Measurements from ENCODE around the gene SGPP2. TPM values are rescaled to one million over a fixed set of nuclear protein-coding genes. Genes with fewer than 3 reads are reported as not detected.
"Not testable (repeated sequence)": the region's sequence is repeated elsewhere in the genome, so short reads cannot be mapped to it uniquely, and the experiment has no call there.

The SGPP2 gene
- total RNA-seq, 1 experiment from 2014 or later: not detected

DNA sequence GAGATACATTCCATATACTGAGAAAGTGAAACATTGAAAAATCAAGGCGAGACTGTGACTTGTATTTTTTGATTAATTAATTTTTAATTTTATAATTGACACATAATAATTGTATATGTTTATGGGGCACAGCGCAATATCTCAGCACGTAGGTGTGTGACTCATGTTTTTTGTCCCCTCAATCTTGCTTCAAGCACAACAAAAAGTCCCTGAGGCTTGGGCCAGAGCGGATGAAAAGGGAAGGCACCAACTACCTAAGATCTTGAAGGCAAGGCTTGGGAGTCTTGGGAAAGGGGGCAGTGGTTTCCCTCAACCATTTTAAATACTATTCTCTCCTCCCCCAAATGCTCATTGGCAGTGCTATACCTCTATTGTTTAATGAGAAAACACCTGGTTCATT, 9.9 kb downstream of the SGPP2 start:
- H3K9me3 ChIP-seq (ENCODE audit: control insufficient read depth, low read depth, low read length): no peaks in the 10 kb centered on the region
- H2BK120ac ChIP-seq (ENCODE audit: low read depth, low read length, poor library complexity, severe bottlenecking): no peak overlapping the region
- Mint-ChIP-seq H3K27ac (no peak overlapping the region; a peak in 1 of 7 replicates), H3K9me3 (no peaks in the 10 kb centered on the region; a peak in 2 of 5 replicates), H3K36me3 (ENCODE audit: insufficient read depth in 1 of 3, low read depth in 3 of 3) (no peaks in the 10 kb centered on the region), H3K27me3 (ENCODE audit: low read depth) (peaks cover 99% of the 10 kb centered on the region), H3K4me3 (no peak overlapping the region), H3K4me1 (peaks cover 9 to 15% of the 10 kb centered on the region in 2 experiments)
- no peaks in the 10 kb centered on the region for H3K79me2 ChIP-seq (ENCODE audit: insufficient read depth, low read length)
- no peaks in the 10 kb centered on the region for H4K20me1 ChIP-seq (ENCODE audit: control insufficient read depth, insufficient read depth, insufficient read length)
- no peak overlapping the region for H2AK5ac ChIP-seq (ENCODE audit: insufficient read length, low read length)
- no peak overlapping the region for H3K27ac ChIP-seq (ENCODE audit: insufficient read length, low read depth, low read length)
- no peak overlapping the region for H2BK15ac ChIP-seq (ENCODE audit: low read depth, low read length)
- H2AFZ ChIP-seq (ENCODE audit: low read length): no peak overlapping the region
- H3K18ac ChIP-seq (ENCODE audit: insufficient read length, low read depth, low read length): no peak overlapping the region
- TF ChIP-seq, protein P1, sequence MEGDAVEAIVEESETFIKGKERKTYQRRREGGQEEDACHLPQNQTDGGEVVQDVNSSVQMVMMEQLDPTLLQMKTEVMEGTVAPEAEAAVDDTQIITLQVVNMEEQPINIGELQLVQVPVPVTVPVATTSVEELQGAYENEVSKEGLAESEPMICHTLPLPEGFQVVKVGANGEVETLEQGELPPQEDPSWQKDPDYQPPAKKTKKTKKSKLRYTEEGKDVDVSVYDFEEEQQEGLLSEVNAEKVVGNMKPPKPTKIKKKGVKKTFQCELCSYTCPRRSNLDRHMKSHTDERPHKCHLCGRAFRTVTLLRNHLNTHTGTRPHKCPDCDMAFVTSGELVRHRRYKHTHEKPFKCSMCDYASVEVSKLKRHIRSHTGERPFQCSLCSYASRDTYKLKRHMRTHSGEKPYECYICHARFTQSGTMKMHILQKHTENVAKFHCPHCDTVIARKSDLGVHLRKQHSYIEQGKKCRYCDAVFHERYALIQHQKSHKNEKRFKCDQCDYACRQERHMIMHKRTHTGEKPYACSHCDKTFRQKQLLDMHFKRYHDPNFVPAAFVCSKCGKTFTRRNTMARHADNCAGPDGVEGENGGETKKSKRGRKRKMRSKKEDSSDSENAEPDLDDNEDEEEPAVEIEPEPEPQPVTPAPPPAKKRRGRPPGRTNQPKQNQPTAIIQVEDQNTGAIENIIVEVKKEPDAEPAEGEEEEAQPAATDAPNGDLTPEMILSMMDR (conservative IDR thresholded peaks at IDR 0.05): no peak
- H4K8ac ChIP-seq (replicated peaks; ENCODE audit: insufficient read length, low read depth, low read length): no peak overlapping the region
- H4K91ac ChIP-seq (ENCODE audit: insufficient read length, low read depth, low read length): no peak overlapping the region
- no peak overlapping the region for H3K4ac ChIP-seq (ENCODE audit: low read depth, low read length)
- no peak overlapping the region for H3K4me2 ChIP-seq (ENCODE audit: insufficient read depth, insufficient read length, low read length)
- H2BK5ac ChIP-seq (ENCODE audit: insufficient read length, low read length): no peak overlapping the region
- H2BK12ac ChIP-seq (ENCODE audit: insufficient read length, low read depth, low read length): no peak overlapping the region
- no peaks in the 10 kb centered on the region for H3K79me1 ChIP-seq (ENCODE audit: insufficient read depth, low read depth, low read length, poor library complexity, severe bottlenecking)
- no peak overlapping the region for H3K56ac ChIP-seq (ENCODE audit: insufficient read length, low read depth, low read length)
- H3K27me3 ChIP-seq (ENCODE audit: insufficient read depth, low read length): peaks cover 13% of the 10 kb centered on the region; the same call in 1 of the 2 replicates
- H3K9ac ChIP-seq (ENCODE audit: extremely low read depth, insufficient read length, low read length): no peak overlapping the region
- H3T11ph ChIP-seq (ENCODE audit: low read length): no peak overlapping the region
- DNase-seq: no peak
- H2BK20ac ChIP-seq (ENCODE audit: low read depth, low read length, poor library complexity, severe bottlenecking): no peak overlapping the region
- H3K4me1 ChIP-seq (ENCODE audit: insufficient read depth, low read length): no peaks in the 10 kb centered on the region
- no peaks in the 10 kb centered on the region for H3K23me2 ChIP-seq (ENCODE audit: insufficient read length, low read depth, low read length, poor library complexity, severe bottlenecking)
- H3K23ac ChIP-seq (ENCODE audit: insufficient read length, low read depth, low read length): no peak overlapping the region
- no peak overlapping the region for H4K5ac ChIP-seq (ENCODE audit: insufficient read length, low read depth, low read length)
- WGBS (ENCODE audit: extremely low coverage, insufficient read length, low lambda C conversion rate): no CpG with 5 or more reads among the region's 4 CpGs
- no peak overlapping the region for H3K14ac ChIP-seq (ENCODE audit: insufficient read depth, low read length)

DNA sequence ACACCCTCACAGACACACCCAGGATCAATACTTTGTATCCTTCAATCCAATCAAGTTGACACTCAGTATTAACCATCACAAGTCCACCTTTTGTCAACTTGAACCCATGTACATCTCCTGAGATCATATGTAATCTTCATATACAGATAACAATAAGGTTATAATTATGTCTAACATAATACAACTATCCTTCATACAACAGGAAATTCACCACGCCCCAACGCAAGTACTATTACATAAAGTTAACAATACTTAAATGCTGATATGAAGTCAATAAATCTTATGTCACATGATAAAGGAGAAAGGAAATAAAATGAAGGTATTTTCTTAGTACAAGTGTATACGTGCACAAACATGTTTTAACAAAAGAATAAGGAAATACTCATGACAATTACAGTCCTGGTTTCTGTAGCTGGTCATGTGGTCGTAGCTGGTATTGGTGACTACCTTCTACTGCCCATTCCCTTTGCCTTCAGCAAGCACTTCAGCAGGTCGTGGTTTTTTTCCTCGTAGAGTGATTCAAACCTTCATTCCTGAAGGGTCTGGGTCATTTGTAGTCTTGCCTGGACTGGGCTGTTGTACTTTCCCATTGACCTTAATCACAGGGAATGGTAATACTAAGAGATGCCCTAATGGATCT, 11.2 kb downstream of the SGPP2 start:
- not testable (repeated sequence) for DNase-seq; H2AFZ ChIP-seq (ENCODE audit: low read length); H3K79me2 ChIP-seq (ENCODE audit: insufficient read depth, low read length); H3K14ac ChIP-seq (ENCODE audit: insufficient read depth, low read length); H3K18ac ChIP-seq (ENCODE audit: insufficient read length, low read depth, low read length); H3K27ac Mint-ChIP-seq; H4K20me1 ChIP-seq (ENCODE audit: control insufficient read depth, insufficient read depth, insufficient read length); H3K79me1 ChIP-seq (ENCODE audit: insufficient read depth, low read depth, low read length, poor library complexity, severe bottlenecking); H4K91ac ChIP-seq (ENCODE audit: insufficient read length, low read depth, low read length); H4K5ac ChIP-seq (ENCODE audit: insufficient read length, low read depth, low read length); H3K36me3 Mint-ChIP-seq (ENCODE audit: insufficient read depth in 1 of 3, low read depth in 3 of 3); H3T11ph ChIP-seq (ENCODE audit: low read length); H3K27ac ChIP-seq (ENCODE audit: insufficient read length, low read depth, low read length); H3K23ac ChIP-seq (ENCODE audit: insufficient read length, low read depth, low read length); H2AK5ac ChIP-seq (ENCODE audit: insufficient read length, low read length); H3K56ac ChIP-seq (ENCODE audit: insufficient read length, low read depth, low read length); H3K9me3 Mint-ChIP-seq; H3K4me2 ChIP-seq (ENCODE audit: insufficient read depth, insufficient read length, low read length); H3K4me1 ChIP-seq (ENCODE audit: insufficient read depth, low read length); H3K23me2 ChIP-seq (ENCODE audit: insufficient read length, low read depth, low read length, poor library complexity, severe bottlenecking); H2BK12ac ChIP-seq (ENCODE audit: insufficient read length, low read depth, low read length); H2BK5ac ChIP-seq (ENCODE audit: insufficient read length, low read length); H2BK120ac ChIP-seq (ENCODE audit: low read depth, low read length, poor library complexity, severe bottlenecking); H3K4me3 Mint-ChIP-seq; H3K9ac ChIP-seq (ENCODE audit: extremely low read depth, insufficient read length, low read length); H3K9me3 ChIP-seq (ENCODE audit: control insufficient read depth, low read depth, low read length); H4K8ac ChIP-seq (replicated peaks; ENCODE audit: insufficient read length, low read depth, low read length); H2BK15ac ChIP-seq (ENCODE audit: low read depth, low read length); H3K4ac ChIP-seq (ENCODE audit: low read depth, low read length); H2BK20ac ChIP-seq (ENCODE audit: low read depth, low read length, poor library complexity, severe bottlenecking)
- H3K4me1 Mint-ChIP-seq: peaks cover 9 to 15% of the 10 kb centered on the region in 2 experiments
- H3K27me3 ChIP-seq (ENCODE audit: insufficient read depth, low read length): peaks cover 13% of the 10 kb centered on the region; the same call in 1 of the 2 replicates
- WGBS (ENCODE audit: extremely low coverage, insufficient read length, low lambda C conversion rate): no CpG with 5 or more reads among the region's 6 CpGs
- H3K27me3 Mint-ChIP-seq (ENCODE audit: low read depth): peaks cover 99% of the 10 kb centered on the region

Measured in H9 (cell line).